ENCODE results near the gene SLCO2A1. TPM values are rescaled to one million over a fixed set of nuclear protein-coding genes. Genes with fewer than 3 reads are reported as not detected.
A peak's percentile ranks its signal among the peaks of the same experiment; 100 is the strongest.

SLCO2A1 gene
- total RNA-seq, 1 experiment from 2014 or later: 2.4 TPM

GRCh38 chr3:133890037-133890436 lies 139.7 kb downstream of the SLCO2A1 start:
- H3K36me3 ChIP-seq (replicated peaks; ENCODE audit: control insufficient read depth, insufficient read depth, low read length): no peaks in the 10 kb centered on the region
- no peak for DNase-seq
- peaks cover 20% of the 10 kb centered on the region for H3K27me3 ChIP-seq (ENCODE audit: control insufficient read depth, insufficient read depth, low read length)
- no peak overlapping the region for H3K4me3 ChIP-seq (ENCODE audit: insufficient read depth, low read depth, low read length)

- DNase-seq: peak; percentile 9
- Histone ChIP-seq H3K27me3 (ENCODE audit: control insufficient read depth, insufficient read depth, low read length) (peaks cover 10% of the 10 kb centered on the region), H3K36me3 (replicated peaks; ENCODE audit: control insufficient read depth, insufficient read depth, low read length) (no peaks in the 10 kb centered on the region), H3K4me3 (ENCODE audit: insufficient read depth, low read depth, low read length) (no peak overlapping the region)
Observed at GRCh38 chr3:133888726-133889340, 140.9 kb downstream of the SLCO2A1 start.

GRCh38 chr3:133887803-133888703 lies 141.7 kb downstream of the SLCO2A1 start:
- H3K27me3 ChIP-seq (ENCODE audit: control insufficient read depth, insufficient read depth, low read length): peaks cover 3% of the 10 kb centered on the region
- no peak overlapping the region for H3K4me3 ChIP-seq (ENCODE audit: insufficient read depth, low read depth, low read length)
- DNase-seq: peak; percentile 19
- no peaks in the 10 kb centered on the region for H3K36me3 ChIP-seq (replicated peaks; ENCODE audit: control insufficient read depth, insufficient read depth, low read length)

- DNase-seq: peak; percentile 42
- no peaks in the 10 kb centered on the region for H3K36me3 ChIP-seq (replicated peaks; ENCODE audit: control insufficient read depth, insufficient read depth, low read length)
- no peaks in the 10 kb centered on the region; the same call in 1 of the 2 replicates for H3K27me3 ChIP-seq (ENCODE audit: control insufficient read depth, insufficient read depth, low read length)
- no peak overlapping the region for H3K4me3 ChIP-seq (ENCODE audit: insufficient read depth, low read depth, low read length)
Observed at GRCh38 chr3:133887074-133887802, 142.5 kb downstream of the SLCO2A1 start.

- H3K27me3 ChIP-seq (ENCODE audit: control insufficient read depth, insufficient read depth, low read length): no peaks in the 10 kb centered on the region
- DNase-seq: peak; percentile 13
- H3K36me3 ChIP-seq (replicated peaks; ENCODE audit: control insufficient read depth, insufficient read depth, low read length): no peaks in the 10 kb centered on the region
Observed at GRCh38 chr3:133886031-133886722, 143.5 kb downstream of the SLCO2A1 start.

GRCh38 chr3:133884887-133885711 lies 144.6 kb downstream of the SLCO2A1 start:
- DNase-seq: peak; percentile 7
- H3K4me3 ChIP-seq (ENCODE audit: insufficient read depth, low read depth, low read length): no peak overlapping the region
- no peaks in the 10 kb centered on the region for H3K36me3 ChIP-seq (replicated peaks; ENCODE audit: control insufficient read depth, insufficient read depth, low read length)
- no peaks in the 10 kb centered on the region for H3K27me3 ChIP-seq (ENCODE audit: control insufficient read depth, insufficient read depth, low read length)

More at GRCh38 chr3:133886031-133886722, 143.5 kb downstream of the SLCO2A1 start:
- H3K4me3 ChIP-seq (ENCODE audit: insufficient read depth, low read depth, low read length): no peak overlapping the region

GRCh38 chr3:133884054-133884886 lies 145.5 kb downstream of the SLCO2A1 start:
- no peaks in the 10 kb centered on the region for H3K36me3 ChIP-seq (replicated peaks; ENCODE audit: control insufficient read depth, insufficient read depth, low read length)
- no peak for DNase-seq

GRCh38 chr3:133883641-133884040 lies 146.1 kb downstream of the SLCO2A1 start:
- DNase-seq: no peak
- Histone ChIP-seq H3K4me3 (ENCODE audit: insufficient read depth, low read depth, low read length) (no peak overlapping the region), H3K36me3 (replicated peaks; ENCODE audit: control insufficient read depth, insufficient read depth, low read length) (no peaks in the 10 kb centered on the region), H3K27me3 (ENCODE audit: control insufficient read depth, insufficient read depth, low read length) (no peaks in the 10 kb centered on the region)

More at GRCh38 chr3:133884054-133884886, 145.5 kb downstream of the SLCO2A1 start:
- no peaks in the 10 kb centered on the region for H3K27me3 ChIP-seq (ENCODE audit: control insufficient read depth, insufficient read depth, low read length)
- H3K4me3 ChIP-seq (ENCODE audit: insufficient read depth, low read depth, low read length): no peak overlapping the region

- no peaks in the 10 kb centered on the region for H3K27me3 ChIP-seq (ENCODE audit: control insufficient read depth, insufficient read depth, low read length)
- no peaks in the 10 kb centered on the region for H3K36me3 ChIP-seq (replicated peaks; ENCODE audit: control insufficient read depth, insufficient read depth, low read length)
- DNase-seq: no peak
- H3K4me3 ChIP-seq (ENCODE audit: insufficient read depth, low read depth, low read length): no peak overlapping the region
Observed at GRCh38 chr3:133882986-133883586, 146.6 kb downstream of the SLCO2A1 start.

- H3K27me3 ChIP-seq (ENCODE audit: control insufficient read depth, insufficient read depth, low read length): no peaks in the 10 kb centered on the region
- no peak for DNase-seq
- H3K36me3 ChIP-seq (replicated peaks; ENCODE audit: control insufficient read depth, insufficient read depth, low read length): no peaks in the 10 kb centered on the region
- H3K4me3 ChIP-seq (ENCODE audit: insufficient read depth, low read depth, low read length): no peak overlapping the region
Observed at GRCh38 chr3:133881939-133882825, 147.5 kb downstream of the SLCO2A1 start.

GRCh38 chr3:133881492-133881891 lies 148.2 kb downstream of the SLCO2A1 start:
- H3K4me3 ChIP-seq (ENCODE audit: insufficient read depth, low read depth, low read length): no peak overlapping the region
- H3K27me3 ChIP-seq (ENCODE audit: control insufficient read depth, insufficient read depth, low read length): no peaks in the 10 kb centered on the region
- no peaks in the 10 kb centered on the region for H3K36me3 ChIP-seq (replicated peaks; ENCODE audit: control insufficient read depth, insufficient read depth, low read length)
- no peak for DNase-seq
